Gastroesophageal sphincter (tissue), 3 donors: Measurements from ENCODE around the gene TNFAIP8.

ENCODE experiments used
- EP300 ChIP-seq: sonication (generic); formaldehyde crosslinking; IDR thresholded peaks from one replicate; pipeline ENCODE4 v1.6.1; 2017; ENCODE audit warnings: antibody characterized with exemption, mild to moderate bottlenecking
- POLR2AphosphoS5 ChIP-seq: sonication (generic); formaldehyde crosslinking; IDR thresholded peaks from one replicate; pipeline ENCODE4 v1.6.1; 2017; ENCODE audit warnings: antibody characterized with exemption
- TF ChIP-seq, protein P1 (sequence below), 4 experiments: fragments of 200-600 bp in 2 of 4; fragments of 450-650 bp in 2 of 4; sonication (generic) in 1 of 4; IDR thresholded peaks; one replicate each; pipeline ENCODE4 v1.5.1; 2017 to 2019; ENCODE audit warnings: antibody characterized with exemption in 4 of 4, mild to moderate bottlenecking in 2 of 4, moderate library complexity in 2 of 4

DNA sequence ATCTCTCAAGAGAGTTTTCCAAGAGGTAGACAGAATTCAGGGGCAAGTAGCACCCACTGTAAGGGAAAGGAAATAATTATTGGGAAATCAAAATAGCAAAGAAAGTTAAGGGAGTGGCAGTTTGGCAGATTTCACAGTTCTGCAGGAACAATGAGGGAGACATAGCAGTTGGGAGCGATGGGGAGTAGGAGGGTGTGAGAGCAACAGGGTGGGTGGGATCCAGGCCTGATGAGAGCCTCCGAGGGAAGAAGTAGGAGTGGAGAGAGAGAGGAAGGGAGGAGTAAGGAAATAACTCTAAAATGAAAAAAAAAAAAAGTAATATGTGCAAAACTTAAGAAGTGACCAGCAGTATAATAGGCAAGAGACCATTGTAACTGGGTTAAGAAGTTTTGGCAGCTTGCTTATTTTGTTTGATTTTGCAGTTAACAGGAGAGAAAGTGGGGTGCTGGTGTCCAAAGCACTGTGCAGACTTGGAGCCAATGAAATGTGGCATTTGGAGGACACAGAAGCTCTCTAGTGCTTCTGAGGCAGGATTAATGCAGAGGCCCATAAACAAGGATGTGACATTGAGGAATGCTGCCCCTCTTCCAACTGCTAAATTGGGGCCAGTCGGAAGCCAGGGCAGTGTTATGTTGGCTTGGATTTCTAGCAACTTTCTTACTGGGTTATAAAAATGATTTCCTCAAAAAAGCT is 10.2 kb downstream of the TNFAIP8 start:
- TF ChIP-seq, protein P1, sequence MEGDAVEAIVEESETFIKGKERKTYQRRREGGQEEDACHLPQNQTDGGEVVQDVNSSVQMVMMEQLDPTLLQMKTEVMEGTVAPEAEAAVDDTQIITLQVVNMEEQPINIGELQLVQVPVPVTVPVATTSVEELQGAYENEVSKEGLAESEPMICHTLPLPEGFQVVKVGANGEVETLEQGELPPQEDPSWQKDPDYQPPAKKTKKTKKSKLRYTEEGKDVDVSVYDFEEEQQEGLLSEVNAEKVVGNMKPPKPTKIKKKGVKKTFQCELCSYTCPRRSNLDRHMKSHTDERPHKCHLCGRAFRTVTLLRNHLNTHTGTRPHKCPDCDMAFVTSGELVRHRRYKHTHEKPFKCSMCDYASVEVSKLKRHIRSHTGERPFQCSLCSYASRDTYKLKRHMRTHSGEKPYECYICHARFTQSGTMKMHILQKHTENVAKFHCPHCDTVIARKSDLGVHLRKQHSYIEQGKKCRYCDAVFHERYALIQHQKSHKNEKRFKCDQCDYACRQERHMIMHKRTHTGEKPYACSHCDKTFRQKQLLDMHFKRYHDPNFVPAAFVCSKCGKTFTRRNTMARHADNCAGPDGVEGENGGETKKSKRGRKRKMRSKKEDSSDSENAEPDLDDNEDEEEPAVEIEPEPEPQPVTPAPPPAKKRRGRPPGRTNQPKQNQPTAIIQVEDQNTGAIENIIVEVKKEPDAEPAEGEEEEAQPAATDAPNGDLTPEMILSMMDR (IDR thresholded peaks at IDR 0.05) = no peak
- TF ChIP-seq EP300 (no peak), POLR2AphosphoS5 (no peak)
